ENCODE data around the gene ABCA13. TPM values are rescaled to one million over a fixed set of nuclear protein-coding genes. Genes with fewer than 3 reads are reported as not detected.

ABCA13 gene
- total and polyA plus RNA-seq, 3 experiments from 2014 or later: not detected

- CTCF ChIA-PET: no interaction called here
- POLR2A ChIA-PET: no interaction called here
Observed at GRCh38 chr7:48165157-48165556, 6.1 kb upstream of the ABCA13 start.

GRCh38 chr7:48168159-48168558 is 3.1 kb upstream of the ABCA13 start:
- Histone ChIP-seq H3K27ac (ENCODE audit: low read depth, low read length) (no peak overlapping the region), H3K36me3 (ENCODE audit: insufficient read depth, low read length) (no peaks in the 10 kb centered on the region), H3K4me1 (ENCODE audit: insufficient read depth, low read length) (no peaks in the 10 kb centered on the region), H3K9me3 (ENCODE audit: low read length) (no peaks in the 10 kb centered on the region), H3K27me3 (ENCODE audit: insufficient read depth, low read length, poor library complexity, severe bottlenecking) (no peaks in the 10 kb centered on the region), H3K4me3 (ENCODE audit: low read length) (no peak overlapping the region)
- no peak overlapping the region for H3K4me3 Mint-ChIP-seq
- H3K9me3 Mint-ChIP-seq: peaks cover 0 to 9% (median 0%) of the 10 kb centered on the region in 5 donors
- no peaks in the 10 kb centered on the region for H3K4me1 Mint-ChIP-seq
- peaks cover 4 to 50% of the 10 kb centered on the region in 2 donors for H3K27me3 Mint-ChIP-seq
- ChIA-PET POLR2A (no interaction called here), CTCF (no interaction called here)
- H3K27ac Mint-ChIP-seq: no peak overlapping the region
- H3K36me3 Mint-ChIP-seq: peaks cover 0 to 1% (median 0%) of the 10 kb centered on the region in 3 donors
- DNase-seq: no peak

More at GRCh38 chr7:48165157-48165556, 6.1 kb upstream of the ABCA13 start:
- peaks cover 0 to 3% (median 1%) of the 10 kb centered on the region in 3 donors for H3K36me3 Mint-ChIP-seq
- H3K27me3 Mint-ChIP-seq: peaks cover 12 to 65% of the 10 kb centered on the region in 2 donors
- H3K36me3 ChIP-seq (ENCODE audit: insufficient read depth, low read length): no peaks in the 10 kb centered on the region
- no peaks in the 10 kb centered on the region for H3K4me1 ChIP-seq (ENCODE audit: insufficient read depth, low read length)
- H3K4me3 Mint-ChIP-seq: no peak overlapping the region
- peaks cover 0 to 9% (median 0%) of the 10 kb centered on the region in 5 donors for H3K9me3 Mint-ChIP-seq
- no peaks in the 10 kb centered on the region for H3K9me3 ChIP-seq (ENCODE audit: low read length)
- H3K27me3 ChIP-seq (ENCODE audit: insufficient read depth, low read length, poor library complexity, severe bottlenecking): no peaks in the 10 kb centered on the region
- H3K27ac ChIP-seq (ENCODE audit: low read depth, low read length): no peak overlapping the region
- no peak overlapping the region for H3K4me3 ChIP-seq (ENCODE audit: low read length)
- no peak overlapping the region for H3K27ac Mint-ChIP-seq
- DNase-seq: no peak
- H3K4me1 Mint-ChIP-seq: no peaks in the 10 kb centered on the region

GRCh38 chr7:48170506-48170905 is 752 bp upstream of the ABCA13 start:
- no peaks in the 10 kb centered on the region for H3K36me3 ChIP-seq (ENCODE audit: insufficient read depth, low read length)
- DNase-seq: no peak
- H3K9me3 ChIP-seq (ENCODE audit: low read length): no peaks in the 10 kb centered on the region
- no peaks in the 10 kb centered on the region for H3K4me1 ChIP-seq (ENCODE audit: insufficient read depth, low read length)
- no peak overlapping the region for H3K4me3 Mint-ChIP-seq
- ChIA-PET CTCF (interaction anchor here (1.3 kb wide), 1 partner anchor 9 kb away, joined by 3 read pairs; no protein-coding TSS in a partner anchor), POLR2A (no interaction called here)
- no peak overlapping the region for H3K27ac ChIP-seq (ENCODE audit: low read depth, low read length)
- H3K27me3 ChIP-seq (ENCODE audit: insufficient read depth, low read length, poor library complexity, severe bottlenecking): no peaks in the 10 kb centered on the region
- no peaks in the 10 kb centered on the region for H3K4me1 Mint-ChIP-seq
- no peak overlapping the region for H3K27ac Mint-ChIP-seq
- no peak overlapping the region for H3K4me3 ChIP-seq (ENCODE audit: low read length)
- H3K36me3 Mint-ChIP-seq: peaks cover 0 to 1% (median 0%) of the 10 kb centered on the region in 3 donors
- peaks cover 0 to 5% (median 0%) of the 10 kb centered on the region in 5 donors for H3K9me3 Mint-ChIP-seq
- peaks cover 3 to 28% of the 10 kb centered on the region in 2 donors for H3K27me3 Mint-ChIP-seq

GRCh38 chr7:48173313-48173712 is 2.1 kb downstream of the ABCA13 start:
- peaks cover 8 to 20% of the 10 kb centered on the region in 2 donors for H3K27me3 Mint-ChIP-seq
- H3K4me1 Mint-ChIP-seq: no peaks in the 10 kb centered on the region
- no peaks in the 10 kb centered on the region for H3K36me3 ChIP-seq (ENCODE audit: insufficient read depth, low read length)
- H3K4me3 ChIP-seq (ENCODE audit: low read length): no peak overlapping the region
- ChIA-PET CTCF (no interaction called here), POLR2A (no interaction called here)
- no peak for DNase-seq
- no peak overlapping the region for H3K4me3 Mint-ChIP-seq
- no peaks in the 10 kb centered on the region for H3K4me1 ChIP-seq (ENCODE audit: insufficient read depth, low read length)
- H3K27ac Mint-ChIP-seq: no peak overlapping the region
- H3K9me3 ChIP-seq (ENCODE audit: low read length): no peaks in the 10 kb centered on the region
- H3K27me3 ChIP-seq (ENCODE audit: insufficient read depth, low read length, poor library complexity, severe bottlenecking): no peaks in the 10 kb centered on the region
- no peak overlapping the region for H3K27ac ChIP-seq (ENCODE audit: low read depth, low read length)
- H3K9me3 Mint-ChIP-seq: no peaks in the 10 kb centered on the region
- H3K36me3 Mint-ChIP-seq: no peaks in the 10 kb centered on the region

- ChIA-PET CTCF (no interaction called here), POLR2A (no interaction called here)
- no peak for DNase-seq
- Histone ChIP-seq H3K4me1 (ENCODE audit: insufficient read depth, low read length) (no peaks in the 10 kb centered on the region), H3K36me3 (ENCODE audit: insufficient read depth, low read length) (no peaks in the 10 kb centered on the region), H3K27ac (ENCODE audit: low read depth, low read length) (no peak overlapping the region), H3K27me3 (ENCODE audit: insufficient read depth, low read length, poor library complexity, severe bottlenecking) (no peaks in the 10 kb centered on the region), H3K4me3 (ENCODE audit: low read length) (no peak overlapping the region), H3K9me3 (ENCODE audit: low read length) (no peaks in the 10 kb centered on the region)
- Mint-ChIP-seq H3K4me1 (no peaks in the 10 kb centered on the region), H3K4me3 (no peak overlapping the region), H3K9me3 (no peaks in the 10 kb centered on the region), H3K36me3 (no peaks in the 10 kb centered on the region), H3K27me3 (peaks cover 9 to 18% of the 10 kb centered on the region in 2 donors), H3K27ac (no peak overlapping the region)
Observed at GRCh38 chr7:48173756-48174382, 2.6 kb downstream of the ABCA13 start.

- Histone ChIP-seq H3K27ac (ENCODE audit: low read depth, low read length) (no peak overlapping the region), H3K9me3 (ENCODE audit: low read length) (no peaks in the 10 kb centered on the region), H3K36me3 (ENCODE audit: insufficient read depth, low read length) (no peaks in the 10 kb centered on the region), H3K27me3 (ENCODE audit: insufficient read depth, low read length, poor library complexity, severe bottlenecking) (no peaks in the 10 kb centered on the region), H3K4me3 (ENCODE audit: low read length) (no peak overlapping the region), H3K4me1 (ENCODE audit: insufficient read depth, low read length) (no peaks in the 10 kb centered on the region)
- ChIA-PET POLR2A (no interaction called here), CTCF (no interaction called here)
- Mint-ChIP-seq H3K27me3 (peaks cover 6 to 11% of the 10 kb centered on the region in 2 donors), H3K27ac (no peak overlapping the region), H3K9me3 (no peaks in the 10 kb centered on the region), H3K36me3 (no peaks in the 10 kb centered on the region), H3K4me1 (no peaks in the 10 kb centered on the region), H3K4me3 (no peak overlapping the region)
- no peak for DNase-seq
Observed at GRCh38 chr7:48175019-48175418, 3.8 kb downstream of the ABCA13 start.

GRCh38 chr7:48176356-48176893 is 5.2 kb downstream of the ABCA13 start:
- no peaks in the 10 kb centered on the region for H3K36me3 Mint-ChIP-seq
- no peak overlapping the region for H3K4me3 Mint-ChIP-seq
- no peaks in the 10 kb centered on the region for H3K4me1 Mint-ChIP-seq
- H3K9me3 ChIP-seq (ENCODE audit: low read length): no peaks in the 10 kb centered on the region
- CTCF ChIA-PET: no interaction called here
- H3K36me3 ChIP-seq (ENCODE audit: insufficient read depth, low read length): no peaks in the 10 kb centered on the region
- H3K27me3 Mint-ChIP-seq: peaks cover 6 to 8% of the 10 kb centered on the region in 2 donors
- no peak overlapping the region for H3K27ac ChIP-seq (ENCODE audit: low read depth, low read length)
- no peak overlapping the region for H3K27ac Mint-ChIP-seq
- H3K27me3 ChIP-seq (ENCODE audit: insufficient read depth, low read length, poor library complexity, severe bottlenecking): no peaks in the 10 kb centered on the region
- POLR2A ChIA-PET: no interaction called here
- no peaks in the 10 kb centered on the region for H3K4me1 ChIP-seq (ENCODE audit: insufficient read depth, low read length)
- H3K9me3 Mint-ChIP-seq: no peaks in the 10 kb centered on the region
- no peak overlapping the region for H3K4me3 ChIP-seq (ENCODE audit: low read length)
- no peak for DNase-seq

- POLR2A ChIA-PET: no interaction called here
- DNase-seq: no peak
- H3K9me3 Mint-ChIP-seq: no peaks in the 10 kb centered on the region
- no peaks in the 10 kb centered on the region for H3K4me1 Mint-ChIP-seq
- Histone ChIP-seq H3K4me3 (ENCODE audit: low read length) (no peak overlapping the region), H3K27me3 (ENCODE audit: insufficient read depth, low read length, poor library complexity, severe bottlenecking) (no peaks in the 10 kb centered on the region), H3K36me3 (ENCODE audit: insufficient read depth, low read length) (no peaks in the 10 kb centered on the region), H3K9me3 (ENCODE audit: low read length) (no peaks in the 10 kb centered on the region), H3K4me1 (ENCODE audit: insufficient read depth, low read length) (no peaks in the 10 kb centered on the region), H3K27ac (ENCODE audit: low read depth, low read length) (no peak overlapping the region)
- H3K27me3 Mint-ChIP-seq: peaks cover 5 to 6% of the 10 kb centered on the region in 2 donors
- no peak overlapping the region for H3K4me3 Mint-ChIP-seq
- H3K27ac Mint-ChIP-seq: no peak overlapping the region
- H3K36me3 Mint-ChIP-seq: no peaks in the 10 kb centered on the region
- CTCF ChIA-PET: no interaction called here
Observed at GRCh38 chr7:48177271-48177670, 6.0 kb downstream of the ABCA13 start.

Measured in CD8-positive, alpha-beta memory T cell (primary cell).